Keratinocyte (primary cell): ENCODE measurements around the gene CLEC7A. TPM values are rescaled to one million over a fixed set of nuclear protein-coding genes. Genes with fewer than 3 reads are reported as not detected.

Experiments
- DNase-seq: peaks from one replicate; pipeline ENCODE4 v3.0.0-alpha.2; 2011; ENCODE audit warnings: low read depth, missing footprints, low spot score
- FAIRE-seq: peaks from 2 replicates; lab custom pipeline; 2011; peaks lifted over from hg19 to GRCh38; lab: Jason Lieb, UNC
- H2AFZ ChIP-seq: 2 replicates; pipeline ENCODE4 v1.6.0; 2012; ENCODE audit warnings: low read length, control low read depth, inconsistent platforms; ENCODE audit not compliant: control insufficient read depth
- H3K27ac ChIP-seq: 2 replicates; pipeline ENCODE4 v1.5.1; 2011; ENCODE audit warnings: low read length; ENCODE audit not compliant: control insufficient read depth, insufficient read depth
- H3K27me3 ChIP-seq: 3 replicates; pipeline ENCODE4 v1.6.0; 2011; ENCODE audit warnings: low read length; ENCODE audit not compliant: control insufficient read depth, insufficient read depth; ENCODE audit errors: extremely low read depth
- H3K36me3 ChIP-seq, 2 experiments: 2 replicates in 1 of 2; 3 replicates in 1 of 2; pipeline ENCODE4 v1.5.1; 2011; ENCODE audit warnings: low read length in 2 of 2, mild to moderate bottlenecking in 1 of 2; ENCODE audit not compliant: control insufficient read depth in 2 of 2, insufficient read depth in 2 of 2; ENCODE audit errors: extremely low read depth in 1 of 2
- H3K4me1 ChIP-seq: 3 replicates; pipeline ENCODE4 v1.5.1; 2011; ENCODE audit warnings: low read length; ENCODE audit not compliant: control insufficient read depth, insufficient read depth; ENCODE audit errors: extremely low read depth
- H3K4me2 ChIP-seq: 3 replicates; pipeline ENCODE4 v1.6.0; 2011; ENCODE audit warnings: low read depth, low read length; ENCODE audit not compliant: control insufficient read depth, insufficient read depth; ENCODE audit errors: extremely low read depth
- H3K4me3 ChIP-seq, 3 experiments: fragments of 200-600 bp in 1 of 3; sonication (generic) in 1 of 3; 2 replicates in 2 of 3; 3 replicates in 1 of 3; pipeline ENCODE4 v1.5.1; 2011 to 2016; ENCODE audit warnings: low read length in 3 of 3, mild to moderate bottlenecking in 3 of 3, control low read depth in 2 of 3, inconsistent platforms in 1 of 3, low read depth in 1 of 3, mixed read lengths in 1 of 3, mixed run types in 1 of 3, moderate library complexity in 1 of 3; ENCODE audit not compliant: control insufficient read depth in 2 of 3, insufficient read depth in 2 of 3; ENCODE audit errors: extremely low read depth in 1 of 3
- H3K79me2 ChIP-seq: 2 replicates; pipeline ENCODE4 v1.6.0; 2012; ENCODE audit warnings: low read length; ENCODE audit not compliant: control insufficient read depth, insufficient read depth
- H3K9ac ChIP-seq: 3 replicates; pipeline ENCODE4 v1.6.0; 2011; ENCODE audit warnings: low read length; ENCODE audit not compliant: control insufficient read depth, insufficient read depth; ENCODE audit errors: extremely low read depth
- H3K9me1 ChIP-seq: 3 replicates; pipeline ENCODE4 v1.6.0; 2011; ENCODE audit warnings: low read length; ENCODE audit not compliant: control insufficient read depth, insufficient read depth; ENCODE audit errors: extremely low read depth
- H3K9me3 ChIP-seq: 2 replicates; pipeline ENCODE4 v1.5.1; 2012; ENCODE audit warnings: low read depth, low read length; ENCODE audit not compliant: control insufficient read depth
- H4K20me1 ChIP-seq: 3 replicates; pipeline ENCODE4 v1.6.0; 2011; ENCODE audit warnings: low read length; ENCODE audit not compliant: control insufficient read depth, insufficient read depth; ENCODE audit errors: extremely low read depth
- EZH2 ChIP-seq: IDR thresholded peaks from one replicate; pipeline ENCODE4 v1.6.1; 2012; ENCODE audit warnings: inconsistent platforms, mild to moderate bottlenecking, low read length, moderate library complexity
- dilution Hi-C: fragments of 300-500 bp; cut with MboI; formaldehyde crosslinking; loops from one replicate; pipeline ENCODE4 v1.7.0; 2020; ENCODE audit warnings: low sequenced_read_pairs; ENCODE audit not compliant: extremely low pct_ligation_motif_present
- polyA plus RNA-seq, 5 experiments: library from polyadenylated mRNA; depleted of rRNA in 3 of 5; stranded (reverse) in 3 of 5; stranded (forward) in 1 of 5; unstranded in 1 of 5; fragments of >200 nt; gene quantifications; 1 replicate in 1 of 5; 2 replicates in 3 of 5; 3 replicates in 1 of 5; pipeline versions ENCODE4 v1.2.1 to v1.2.3, GENCODE V29; 2011 to 2012; ENCODE audit warnings: missing spikeins in 2 of 5, low read depth in 1 of 5, low replicate concordance in 1 of 5
- TF ChIP-seq, protein P1 (sequence below), 3 experiments: IDR thresholded peaks in 1 of 3; conservative IDR thresholded peaks in 1 of 3; optimal IDR thresholded peaks in 1 of 3; 2 replicates in 2 of 3; 3 replicates in 1 of 3; pipeline versions ENCODE3 to v1.5.1; 2011; ENCODE audit warnings: low read length in 3 of 3, mild to moderate bottlenecking in 3 of 3, moderate library complexity in 2 of 3, control low read depth in 1 of 3, inconsistent platforms in 1 of 3; ENCODE audit not compliant: insufficient read depth in 2 of 3; ENCODE audit errors: extremely low read depth in 1 of 3

The CLEC7A gene
- polyA plus RNA-seq, 1 donor (not counting 4 experiments of a cell fraction or from before 2014, with no cell fraction given) = 0.62 TPM

GRCh38 chr12:10135126-10135525 is 5.1 kb upstream of the CLEC7A start:
- DNase-seq (no peak), FAIRE-seq (no peak)
- no peaks in the 10 kb centered on the region for H3K27me3 ChIP-seq
- no peak overlapping the region for H3K9ac ChIP-seq
- no peaks in the 10 kb centered on the region for H3K36me3 ChIP-seq
- no peaks in the 10 kb centered on the region for H4K20me1 ChIP-seq
- H3K79me2 ChIP-seq = no peaks in the 10 kb centered on the region
- TF ChIP-seq EZH2 = no peak
- TF ChIP-seq, protein P1, sequence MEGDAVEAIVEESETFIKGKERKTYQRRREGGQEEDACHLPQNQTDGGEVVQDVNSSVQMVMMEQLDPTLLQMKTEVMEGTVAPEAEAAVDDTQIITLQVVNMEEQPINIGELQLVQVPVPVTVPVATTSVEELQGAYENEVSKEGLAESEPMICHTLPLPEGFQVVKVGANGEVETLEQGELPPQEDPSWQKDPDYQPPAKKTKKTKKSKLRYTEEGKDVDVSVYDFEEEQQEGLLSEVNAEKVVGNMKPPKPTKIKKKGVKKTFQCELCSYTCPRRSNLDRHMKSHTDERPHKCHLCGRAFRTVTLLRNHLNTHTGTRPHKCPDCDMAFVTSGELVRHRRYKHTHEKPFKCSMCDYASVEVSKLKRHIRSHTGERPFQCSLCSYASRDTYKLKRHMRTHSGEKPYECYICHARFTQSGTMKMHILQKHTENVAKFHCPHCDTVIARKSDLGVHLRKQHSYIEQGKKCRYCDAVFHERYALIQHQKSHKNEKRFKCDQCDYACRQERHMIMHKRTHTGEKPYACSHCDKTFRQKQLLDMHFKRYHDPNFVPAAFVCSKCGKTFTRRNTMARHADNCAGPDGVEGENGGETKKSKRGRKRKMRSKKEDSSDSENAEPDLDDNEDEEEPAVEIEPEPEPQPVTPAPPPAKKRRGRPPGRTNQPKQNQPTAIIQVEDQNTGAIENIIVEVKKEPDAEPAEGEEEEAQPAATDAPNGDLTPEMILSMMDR (optimal IDR thresholded peaks at IDR 0.05 in 1 of 3, IDR thresholded peaks at IDR 0.05 in 1 of 3, conservative IDR thresholded peaks at IDR 0.05 in 1 of 3; ENCODE audit: extremely low read depth in 1 of 3, insufficient read depth in 2 of 3, low read length in 3 of 3) = no peak
- dilution Hi-C loops = no loop called here
- H3K4me1 ChIP-seq = peaks cover 3% of the 10 kb centered on the region
- H3K9me1 ChIP-seq = no peaks in the 10 kb centered on the region
- H3K4me2 ChIP-seq = no peak overlapping the region
- H3K4me3 ChIP-seq = no peak overlapping the region
- H3K27ac ChIP-seq = no peak overlapping the region
- H3K9me3 ChIP-seq = no peaks in the 10 kb centered on the region
- H2AFZ ChIP-seq = no peak overlapping the region

DNA sequence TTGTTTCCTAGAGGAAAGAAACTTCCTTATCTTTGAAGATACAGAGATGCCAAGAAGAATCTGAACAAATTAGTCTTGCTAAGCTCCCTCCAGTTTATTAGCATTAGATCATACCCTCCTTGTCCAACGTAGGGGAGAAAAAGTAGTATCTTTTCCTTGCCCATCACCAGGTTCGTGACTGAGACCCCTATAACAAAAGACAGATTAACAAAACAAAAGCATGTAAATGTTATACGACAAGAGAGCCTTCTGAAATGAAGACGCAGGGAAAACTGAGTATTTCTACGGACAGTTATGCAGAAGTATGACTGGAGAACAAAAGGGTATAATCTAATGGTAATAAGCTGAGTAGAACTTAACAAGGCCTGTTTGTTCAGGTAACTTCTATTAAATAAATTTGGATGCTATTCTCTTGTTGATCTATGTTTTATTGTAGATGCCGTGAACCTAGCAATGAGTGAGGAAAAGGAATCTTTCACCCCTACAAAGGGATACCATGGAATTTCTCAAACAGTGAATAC is 2.9 kb upstream of the CLEC7A start:
- H3K27ac ChIP-seq = no peak overlapping the region
- dilution Hi-C loops = no loop called here
- DNase-seq (no peak), FAIRE-seq (no peak)
- H3K9me1 ChIP-seq = no peaks in the 10 kb centered on the region
- H3K36me3 ChIP-seq = no peaks in the 10 kb centered on the region
- TF ChIP-seq EZH2 = no peak
- TF ChIP-seq, protein P1 (optimal IDR thresholded peaks at IDR 0.05 in 1 of 3, IDR thresholded peaks at IDR 0.05 in 1 of 3, conservative IDR thresholded peaks at IDR 0.05 in 1 of 3; ENCODE audit: extremely low read depth in 1 of 3, insufficient read depth in 2 of 3, low read length in 3 of 3) = no peak
- H3K9ac ChIP-seq = no peak overlapping the region
- H3K9me3 ChIP-seq = no peaks in the 10 kb centered on the region
- peaks cover 4% of the 10 kb centered on the region for H3K4me1 ChIP-seq
- no peaks in the 10 kb centered on the region for H3K27me3 ChIP-seq
- no peaks in the 10 kb centered on the region for H3K79me2 ChIP-seq
- no peak overlapping the region for H2AFZ ChIP-seq
- H3K4me3 ChIP-seq = no peak overlapping the region
- no peaks in the 10 kb centered on the region for H4K20me1 ChIP-seq
- H3K4me2 ChIP-seq = no peak overlapping the region
